H9 (cell line): ENCODE data around the gene MRTFB. TPM values are rescaled to one million over a fixed set of nuclear protein-coding genes. Genes with fewer than 3 reads are reported as not detected.

ENCODE experiments used
- DNase-seq: peaks from one replicate; pipeline ENCODE4 v3.0.0-alpha.2; 2017
- H2AFZ ChIP-seq: one replicate; pipeline ENCODE4 v1.6.1; 2013; ENCODE audit warnings: mild to moderate bottlenecking, low read length, control low read depth, moderate library complexity
- H2AK5ac ChIP-seq: 2 replicates; pipeline ENCODE4 v1.6.1; 2013; ENCODE audit warnings: low read length, control low read depth, mixed read lengths; ENCODE audit not compliant: insufficient read length
- H2BK120ac ChIP-seq: one replicate; pipeline ENCODE4 v1.6.1; 2013; ENCODE audit warnings: low read depth, mild to moderate bottlenecking, low read length, control low read depth, inconsistent platforms; ENCODE audit not compliant: poor library complexity, severe bottlenecking
- H2BK12ac ChIP-seq: 2 replicates; pipeline ENCODE4 v1.6.1; 2013; ENCODE audit warnings: low read length, control low read depth, mixed read lengths, low read depth; ENCODE audit not compliant: insufficient read length
- H2BK15ac ChIP-seq: 2 replicates; pipeline ENCODE4 v1.6.1; 2013; ENCODE audit warnings: low read depth, low read length, control low read depth
- H2BK20ac ChIP-seq: one replicate; pipeline ENCODE4 v1.6.1; 2013; ENCODE audit warnings: low read depth, mild to moderate bottlenecking, low read length, control low read depth, inconsistent platforms; ENCODE audit not compliant: poor library complexity, severe bottlenecking
- H2BK5ac ChIP-seq: 2 replicates; pipeline ENCODE4 v1.6.1; 2013; ENCODE audit warnings: low read length, control low read depth, mixed read lengths; ENCODE audit not compliant: insufficient read length
- H3K14ac ChIP-seq: 2 replicates; pipeline ENCODE4 v1.6.1; 2013; ENCODE audit warnings: low read length, control low read depth; ENCODE audit not compliant: insufficient read depth
- H3K18ac ChIP-seq: 2 replicates; pipeline ENCODE4 v1.6.1; 2013; ENCODE audit warnings: low read depth, mild to moderate bottlenecking, mixed read lengths, low read length, control low read depth; ENCODE audit not compliant: insufficient read length
- H3K23ac ChIP-seq: 2 replicates; pipeline ENCODE4 v1.6.1; 2013; ENCODE audit warnings: low read length, control low read depth, mixed read lengths, low read depth; ENCODE audit not compliant: insufficient read length
- H3K23me2 ChIP-seq: 2 replicates; pipeline ENCODE4 v1.6.1; 2013; ENCODE audit warnings: low read depth, mild to moderate bottlenecking, mixed read lengths, low read length, control low read depth; ENCODE audit not compliant: insufficient read length, poor library complexity, severe bottlenecking
- H3K27ac ChIP-seq: 2 replicates; pipeline ENCODE4 v1.5.1; 2013; ENCODE audit warnings: low read length, control low read depth, mixed read lengths, low read depth; ENCODE audit not compliant: insufficient read length
- H3K27me3 ChIP-seq: 2 replicates; pipeline ENCODE4 v1.6.1; 2013; ENCODE audit warnings: low read length, control low read depth, inconsistent platforms; ENCODE audit not compliant: insufficient read depth
- H3K4ac ChIP-seq: 2 replicates; pipeline ENCODE4 v1.6.1; 2013; ENCODE audit warnings: low read depth, mild to moderate bottlenecking, control low read depth, inconsistent platforms, low read length, moderate library complexity
- H3K4me1 ChIP-seq: 2 replicates; pipeline ENCODE4 v1.6.1; 2013; ENCODE audit warnings: low read length, control low read depth, inconsistent platforms; ENCODE audit not compliant: insufficient read depth
- H3K4me2 ChIP-seq: 2 replicates; pipeline ENCODE4 v1.6.1; 2013; ENCODE audit warnings: low read length, control low read depth, mixed read lengths; ENCODE audit not compliant: insufficient read length, insufficient read depth
- H3K56ac ChIP-seq: 2 replicates; pipeline ENCODE4 v1.6.1; 2013; ENCODE audit warnings: low read depth, mild to moderate bottlenecking, mixed read lengths, low read length, control low read depth; ENCODE audit not compliant: insufficient read length
- H3K79me1 ChIP-seq: 2 replicates; pipeline ENCODE4 v1.6.1; 2013; ENCODE audit warnings: low read depth, mild to moderate bottlenecking, moderate library complexity, low read length, control low read depth, inconsistent platforms; ENCODE audit not compliant: insufficient read depth, poor library complexity, severe bottlenecking
- H3K79me2 ChIP-seq: 2 replicates; pipeline ENCODE4 v1.6.1; 2013; ENCODE audit warnings: low read length, control low read depth, inconsistent platforms; ENCODE audit not compliant: insufficient read depth
- H3K9ac ChIP-seq: 2 replicates; pipeline ENCODE4 v1.6.1; 2013; ENCODE audit warnings: low read length, control low read depth, mixed read lengths; ENCODE audit not compliant: insufficient read length; ENCODE audit errors: extremely low read depth
- H3K9me3 ChIP-seq: one replicate; pipeline ENCODE4 v1.6.1; 2013; ENCODE audit warnings: low read depth, low read length, inconsistent platforms; ENCODE audit not compliant: control insufficient read depth
- H3T11ph ChIP-seq: one replicate; pipeline ENCODE4 v1.6.1; 2013; ENCODE audit warnings: mild to moderate bottlenecking, low read length, control low read depth, inconsistent platforms
- H4K20me1 ChIP-seq: one replicate; pipeline ENCODE4 v1.6.1; 2013; ENCODE audit not compliant: control insufficient read depth, insufficient read length, insufficient read depth
- H4K5ac ChIP-seq: 2 replicates; pipeline ENCODE4 v1.6.1; 2013; ENCODE audit warnings: low read depth, mild to moderate bottlenecking, mixed read lengths, low read length, control low read depth; ENCODE audit not compliant: insufficient read length
- H4K8ac ChIP-seq: replicated peaks from 2 replicates; pipeline ENCODE4 v1.6.1; 2013; ENCODE audit warnings: low read length, control low read depth, mixed read lengths, low read depth; ENCODE audit not compliant: insufficient read length
- H4K91ac ChIP-seq: 2 replicates; pipeline ENCODE4 v1.6.1; 2013; ENCODE audit warnings: low read depth, mild to moderate bottlenecking, moderate library complexity, mixed read lengths, low read length, control low read depth; ENCODE audit not compliant: insufficient read length
- H3K27ac Mint-ChIP-seq, 3 experiments: 2 replicates in 2 of 3; 3 replicates in 1 of 3; pipeline ENCODE4 v1.8.0; 2020 to 2021; ENCODE audit warnings: mixed read lengths in 3 of 3, mild to moderate bottlenecking in 1 of 3, moderate library complexity in 1 of 3
- H3K27me3 Mint-ChIP-seq: 2 replicates; pipeline ENCODE4 v1.8.0; 2021; ENCODE audit warnings: low read depth, mild to moderate bottlenecking, moderate library complexity, mixed read lengths
- H3K36me3 Mint-ChIP-seq, 3 experiments: 2 replicates in 2 of 3; 3 replicates in 1 of 3; pipeline ENCODE4 v1.8.0; 2020 to 2021; ENCODE audit warnings: low read depth in 3 of 3, mixed read lengths in 3 of 3; ENCODE audit not compliant: insufficient read depth in 1 of 3
- H3K4me1 Mint-ChIP-seq, 2 experiments: 2 replicates each; pipeline ENCODE4 v1.8.0; 2020; ENCODE audit warnings: mixed read lengths in 2 of 2
- H3K4me3 Mint-ChIP-seq, 2 experiments: 2 replicates in 1 of 2; 3 replicates in 1 of 2; pipeline ENCODE4 v1.8.0; 2020 to 2021; ENCODE audit warnings: mild to moderate bottlenecking in 2 of 2, mixed read lengths in 2 of 2, moderate library complexity in 1 of 2
- H3K9me3 Mint-ChIP-seq, 2 experiments: 2 replicates in 1 of 2; 3 replicates in 1 of 2; pipeline ENCODE4 v1.8.0; 2020; ENCODE audit warnings: mild to moderate bottlenecking in 2 of 2, mixed read lengths in 2 of 2, moderate library complexity in 1 of 2
- WGBS: extraction: QIAGEN DNeasy Blood & Tissue Kit; methylation state at CpG from one replicate; pipeline ENCODE4 v1.1.7; 2013; ENCODE audit warnings: missing lambda C conversion rate, low lambda C conversion rate, mixed read lengths; ENCODE audit not compliant: insufficient read length; ENCODE audit errors: extremely low coverage; 5-methylcytosine and 5-hydroxymethylcytosine counted together
- total RNA-seq: library from RNA; stranded (reverse); gene quantifications from 2 replicates; pipeline ENCODE4 v1.2.1, GENCODE V29; 2021
- TF ChIP-seq, protein P1 (sequence below): fragments of 200-600 bp; sonication (generic); conservative IDR thresholded peaks from 3 replicates; pipeline ENCODE4 v1.8.0; 2021; ENCODE audit warnings: antibody characterized with exemption, mild to moderate bottlenecking

The MRTFB gene
- total RNA-seq, 1 experiment from 2014 or later: 29.9 TPM

DNA sequence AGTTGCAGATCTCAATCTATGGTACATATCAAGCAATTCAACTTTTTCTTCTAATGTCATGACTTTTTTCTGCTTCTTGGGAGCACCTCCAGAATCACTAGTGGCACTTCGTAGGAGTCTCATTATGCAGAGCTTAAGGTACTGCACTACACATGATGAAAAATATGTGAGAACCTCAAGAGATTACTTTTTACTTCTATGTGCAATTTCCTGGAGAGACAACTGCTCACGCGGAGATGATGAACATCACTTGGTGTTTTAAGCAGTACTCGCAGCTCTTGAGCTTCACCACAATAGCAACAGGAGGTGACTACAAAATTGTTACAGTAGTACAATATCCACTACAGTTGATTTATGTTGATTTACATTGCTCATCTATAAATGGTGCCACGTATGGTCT lies 79.7 kb downstream of the MRTFB start:
- Histone ChIP-seq H3K4ac (no peak overlapping the region), H3K23me2 (no peaks in the 10 kb centered on the region), H3K27ac (no peak overlapping the region), H4K91ac (no peak overlapping the region), H2AK5ac (no peak overlapping the region), H2AFZ (no peak overlapping the region), H2BK15ac (no peak overlapping the region), H3K56ac (no peak overlapping the region), H2BK12ac (no peak overlapping the region), H3K18ac (no peak overlapping the region), H3K4me2 (no peak overlapping the region), H3K23ac (no peak overlapping the region), H3K27me3 (no peaks in the 10 kb centered on the region), H2BK20ac (no peak overlapping the region), H2BK120ac (no peak overlapping the region), H3K79me2 (no peaks in the 10 kb centered on the region), H3K79me1 (no peaks in the 10 kb centered on the region), H3K9ac (no peak overlapping the region), H3K4me1 (no peaks in the 10 kb centered on the region; the same call in 1 of the 2 replicates), H4K5ac (no peak overlapping the region), H4K8ac (no peak overlapping the region), H3K14ac (no peak overlapping the region), H2BK5ac (no peak overlapping the region), H3K9me3 (no peaks in the 10 kb centered on the region), H4K20me1 (no peaks in the 10 kb centered on the region), H3T11ph (no peak overlapping the region)
- no peak overlapping the region; a peak in 1 of 7 replicates for H3K27ac Mint-ChIP-seq
- H3K4me3 Mint-ChIP-seq: no peak overlapping the region
- H3K36me3 Mint-ChIP-seq: 0 out of 7 replicates have a peak, but pooled peaks cover 0 to 3% (median 0%) of the 10 kb centered on the region in 3 experiments
- TF ChIP-seq, protein P1, sequence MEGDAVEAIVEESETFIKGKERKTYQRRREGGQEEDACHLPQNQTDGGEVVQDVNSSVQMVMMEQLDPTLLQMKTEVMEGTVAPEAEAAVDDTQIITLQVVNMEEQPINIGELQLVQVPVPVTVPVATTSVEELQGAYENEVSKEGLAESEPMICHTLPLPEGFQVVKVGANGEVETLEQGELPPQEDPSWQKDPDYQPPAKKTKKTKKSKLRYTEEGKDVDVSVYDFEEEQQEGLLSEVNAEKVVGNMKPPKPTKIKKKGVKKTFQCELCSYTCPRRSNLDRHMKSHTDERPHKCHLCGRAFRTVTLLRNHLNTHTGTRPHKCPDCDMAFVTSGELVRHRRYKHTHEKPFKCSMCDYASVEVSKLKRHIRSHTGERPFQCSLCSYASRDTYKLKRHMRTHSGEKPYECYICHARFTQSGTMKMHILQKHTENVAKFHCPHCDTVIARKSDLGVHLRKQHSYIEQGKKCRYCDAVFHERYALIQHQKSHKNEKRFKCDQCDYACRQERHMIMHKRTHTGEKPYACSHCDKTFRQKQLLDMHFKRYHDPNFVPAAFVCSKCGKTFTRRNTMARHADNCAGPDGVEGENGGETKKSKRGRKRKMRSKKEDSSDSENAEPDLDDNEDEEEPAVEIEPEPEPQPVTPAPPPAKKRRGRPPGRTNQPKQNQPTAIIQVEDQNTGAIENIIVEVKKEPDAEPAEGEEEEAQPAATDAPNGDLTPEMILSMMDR: no peak
- H3K9me3 Mint-ChIP-seq: no peaks in the 10 kb centered on the region
- no peaks in the 10 kb centered on the region for H3K27me3 Mint-ChIP-seq
- H3K4me1 Mint-ChIP-seq: peaks cover 3% of the 10 kb centered on the region in 2 experiments; a peak in 2 of 4 replicates
- no peak for DNase-seq
- no CpG with 5 or more reads among the region's 5 CpGs for WGBS
